Measurements from ENCODE around the gene NQO1.

- TF ChIP-seq ZNF277 (CRISPR knock-in tag; IDR thresholded peaks at IDR 0.05; ENCODE audit: borderline replicate concordance) (no peak), MXI1 (IDR thresholded peaks at IDR 0.05; ENCODE audit: low read depth, low read length) (no peak), DMBX1 (CRISPR knock-in tag; IDR thresholded peaks at IDR 0.05; ENCODE audit: borderline replicate concordance) (no peak), EP300 (IDR thresholded peaks at IDR 0.05; ENCODE audit: low read length) (no peak), CTCF (IDR thresholded peaks at IDR 0.05 in 2 of 3, conservative IDR thresholded peaks at IDR 0.05 in 1 of 3; ENCODE audit: insufficient read depth in 2 of 3, low read depth in 1 of 3, low read length in 3 of 3) (no peak), TAF1 (IDR thresholded peaks at IDR 0.05; ENCODE audit: control insufficient read depth, extremely low read depth, insufficient read depth, low read length, severe bottlenecking) (no peak), ATF7 (IDR thresholded peaks at IDR 0.05) (no peak), CHD1 (IDR thresholded peaks at IDR 0.05; ENCODE audit: low read length) (no peak), ETS1 (conservative IDR thresholded peaks at IDR 0.05; ENCODE audit: control insufficient read depth, low read depth, low read length) (no peak), KAT7 (CRISPR knock-in tag; IDR thresholded peaks at IDR 0.05; ENCODE audit: borderline replicate concordance) (no peak)
Observed at GRCh38 chr16:69747115-69747514, 20.8 kb upstream of the NQO1 start.

Measured in K562 (cell line).